Uterus (tissue), 2 donors: Measurements from ENCODE around the gene FSCN2.

Experiments
- POLR2A ChIP-seq, 2 donors: fragments of 450-650 bp; IDR thresholded peaks; one replicate each; pipeline ENCODE4 v1.6.1; 2016; ENCODE audit warnings: antibody characterized with exemption in 2 of 2, mild to moderate bottlenecking in 1 of 2, moderate library complexity in 1 of 2
- TF ChIP-seq, protein P1 (sequence below), 4 experiments: fragments of 200-600 bp in 2 of 4; fragments of 450-650 bp in 2 of 4; sonication (generic) in 2 of 4; IDR thresholded peaks; one replicate each; pipeline ENCODE4 v1.5.1; 2016 to 2019; ENCODE audit warnings: antibody characterized with exemption in 4 of 4, mild to moderate bottlenecking in 2 of 4, moderate library complexity in 1 of 4

GRCh38 chr17:81566461-81567126, 38.4 kb downstream of the FSCN2 start:
- TF ChIP-seq, protein P1, sequence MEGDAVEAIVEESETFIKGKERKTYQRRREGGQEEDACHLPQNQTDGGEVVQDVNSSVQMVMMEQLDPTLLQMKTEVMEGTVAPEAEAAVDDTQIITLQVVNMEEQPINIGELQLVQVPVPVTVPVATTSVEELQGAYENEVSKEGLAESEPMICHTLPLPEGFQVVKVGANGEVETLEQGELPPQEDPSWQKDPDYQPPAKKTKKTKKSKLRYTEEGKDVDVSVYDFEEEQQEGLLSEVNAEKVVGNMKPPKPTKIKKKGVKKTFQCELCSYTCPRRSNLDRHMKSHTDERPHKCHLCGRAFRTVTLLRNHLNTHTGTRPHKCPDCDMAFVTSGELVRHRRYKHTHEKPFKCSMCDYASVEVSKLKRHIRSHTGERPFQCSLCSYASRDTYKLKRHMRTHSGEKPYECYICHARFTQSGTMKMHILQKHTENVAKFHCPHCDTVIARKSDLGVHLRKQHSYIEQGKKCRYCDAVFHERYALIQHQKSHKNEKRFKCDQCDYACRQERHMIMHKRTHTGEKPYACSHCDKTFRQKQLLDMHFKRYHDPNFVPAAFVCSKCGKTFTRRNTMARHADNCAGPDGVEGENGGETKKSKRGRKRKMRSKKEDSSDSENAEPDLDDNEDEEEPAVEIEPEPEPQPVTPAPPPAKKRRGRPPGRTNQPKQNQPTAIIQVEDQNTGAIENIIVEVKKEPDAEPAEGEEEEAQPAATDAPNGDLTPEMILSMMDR (IDR thresholded peaks at IDR 0.05), result no peak
- TF ChIP-seq POLR2A (IDR thresholded peaks at IDR 0.05), result no peak
